ENCODE data around the gene SRP9.

Gene SRP9

GRCh38 chr1:225808136-225808535, 30.5 kb downstream of the SRP9 start:
- TF ChIP-seq ZNF8 (CRISPR knock-in tag; IDR thresholded peaks at IDR 0.05): no peak
- TF ChIP-seq RARB (CRISPR knock-in tag; IDR thresholded peaks at IDR 0.05): no peak
- TF ChIP-seq ARNTL (CRISPR knock-in tag; IDR thresholded peaks at IDR 0.05; ENCODE audit: borderline replicate concordance, low read depth): no peak
- TF ChIP-seq ZFP3 (CRISPR knock-in tag; IDR thresholded peaks at IDR 0.05): no peak
- TF ChIP-seq CREB5 (CRISPR knock-in tag; IDR thresholded peaks at IDR 0.05; ENCODE audit: low read depth): no peak
- TF ChIP-seq ZNF565 (CRISPR knock-in tag; conservative IDR thresholded peaks at IDR 0.05; ENCODE audit: low read depth): no peak
- TF ChIP-seq, protein P1, sequence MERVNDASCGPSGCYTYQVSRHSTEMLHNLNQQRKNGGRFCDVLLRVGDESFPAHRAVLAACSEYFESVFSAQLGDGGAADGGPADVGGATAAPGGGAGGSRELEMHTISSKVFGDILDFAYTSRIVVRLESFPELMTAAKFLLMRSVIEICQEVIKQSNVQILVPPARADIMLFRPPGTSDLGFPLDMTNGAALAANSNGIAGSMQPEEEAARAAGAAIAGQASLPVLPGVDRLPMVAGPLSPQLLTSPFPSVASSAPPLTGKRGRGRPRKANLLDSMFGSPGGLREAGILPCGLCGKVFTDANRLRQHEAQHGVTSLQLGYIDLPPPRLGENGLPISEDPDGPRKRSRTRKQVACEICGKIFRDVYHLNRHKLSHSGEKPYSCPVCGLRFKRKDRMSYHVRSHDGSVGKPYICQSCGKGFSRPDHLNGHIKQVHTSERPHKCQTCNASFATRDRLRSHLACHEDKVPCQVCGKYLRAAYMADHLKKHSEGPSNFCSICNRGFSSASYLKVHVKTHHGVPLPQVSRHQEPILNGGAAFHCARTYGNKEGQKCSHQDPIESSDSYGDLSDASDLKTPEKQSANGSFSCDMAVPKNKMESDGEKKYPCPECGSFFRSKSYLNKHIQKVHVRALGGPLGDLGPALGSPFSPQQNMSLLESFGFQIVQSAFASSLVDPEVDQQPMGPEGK (CRISPR knock-in tag; IDR thresholded peaks at IDR 0.05; ENCODE audit: borderline replicate concordance): no peak
- TF ChIP-seq GLIS3 (CRISPR knock-in tag; IDR thresholded peaks at IDR 0.05): no peak
- TF ChIP-seq ZNF70 (CRISPR knock-in tag; IDR thresholded peaks at IDR 0.05): no peak
- no peak for TF ChIP-seq TSHZ2 (CRISPR knock-in tag; IDR thresholded peaks at IDR 0.05)
- TF ChIP-seq, protein P2, sequence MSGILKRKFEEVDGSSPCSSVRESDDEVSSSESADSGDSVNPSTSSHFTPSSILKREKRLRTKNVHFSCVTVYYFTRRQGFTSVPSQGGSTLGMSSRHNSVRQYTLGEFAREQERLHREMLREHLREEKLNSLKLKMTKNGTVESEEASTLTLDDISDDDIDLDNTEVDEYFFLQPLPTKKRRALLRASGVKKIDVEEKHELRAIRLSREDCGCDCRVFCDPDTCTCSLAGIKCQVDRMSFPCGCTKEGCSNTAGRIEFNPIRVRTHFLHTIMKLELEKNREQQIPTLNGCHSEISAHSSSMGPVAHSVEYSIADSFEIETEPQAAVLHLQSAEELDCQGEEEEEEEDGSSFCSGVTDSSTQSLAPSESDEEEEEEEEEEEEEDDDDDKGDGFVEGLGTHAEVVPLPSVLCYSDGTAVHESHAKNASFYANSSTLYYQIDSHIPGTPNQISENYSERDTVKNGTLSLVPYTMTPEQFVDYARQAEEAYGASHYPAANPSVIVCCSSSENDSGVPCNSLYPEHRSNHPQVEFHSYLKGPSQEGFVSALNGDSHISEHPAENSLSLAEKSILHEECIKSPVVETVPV (CRISPR knock-in tag; IDR thresholded peaks at IDR 0.05): no peak
- no peak for ATAC-seq

DNA sequence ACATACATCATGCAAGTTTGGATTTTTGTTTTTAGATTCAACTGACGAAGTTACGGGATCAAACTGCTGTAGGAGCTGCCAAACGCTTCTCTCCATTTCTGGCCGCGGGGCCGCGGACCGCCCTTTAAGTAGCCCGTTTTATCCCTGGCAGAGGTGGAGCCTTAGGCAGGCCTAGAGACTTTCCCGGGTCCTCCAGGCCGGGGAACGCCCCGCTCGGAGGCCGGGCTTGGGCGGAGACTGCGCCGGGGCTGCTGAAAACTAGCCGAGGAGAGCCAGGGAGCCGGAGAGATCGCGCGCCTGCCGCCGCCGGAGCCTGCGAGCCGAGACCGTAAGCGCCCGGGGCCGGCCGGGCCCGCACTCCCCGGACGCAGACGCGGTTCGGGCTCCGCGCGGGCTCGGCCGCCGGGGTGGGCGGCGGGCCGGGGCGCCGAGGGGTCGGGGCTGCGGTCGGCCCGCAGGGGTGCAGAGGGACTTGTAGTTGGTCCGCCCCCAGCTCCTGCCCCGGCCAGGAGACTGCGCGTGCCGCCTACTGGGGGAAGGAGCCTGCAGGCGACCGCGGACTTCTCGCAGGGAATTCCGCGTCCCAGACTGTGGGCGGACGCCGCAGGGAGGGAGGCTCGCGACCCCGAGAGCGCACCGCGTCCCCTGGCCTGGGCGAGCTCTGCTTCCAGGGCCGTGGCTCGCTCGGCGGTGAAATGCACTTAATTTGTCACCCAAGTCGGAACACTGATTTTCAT, 32.4 kb downstream of the SRP9 start, which contains the start of gene EPHX1:
Gene EPHX1, plus strand, starts transcription at position 283 of the 737 bp plus-strand sequence. CDS start 18,606 bp downstream, outside the sequence.
- no peak for TF ChIP-seq PPARA (CRISPR knock-in tag; IDR thresholded peaks at IDR 0.05; ENCODE audit: borderline replicate concordance)
- TF ChIP-seq, protein P1 (CRISPR knock-in tag; IDR thresholded peaks at IDR 0.05; ENCODE audit: borderline replicate concordance): no peak
- no peak for TF ChIP-seq OSR1 (CRISPR knock-in tag; IDR thresholded peaks at IDR 0.05)
- TF ChIP-seq BACH2 (CRISPR knock-in tag; IDR thresholded peaks at IDR 0.05; ENCODE audit: borderline replicate concordance): no peak
- TF ChIP-seq CSDC2 (CRISPR knock-in tag; IDR thresholded peaks at IDR 0.05): no peak
- no peak for TF ChIP-seq TSHZ2 (CRISPR knock-in tag; IDR thresholded peaks at IDR 0.05)
- no peak for TF ChIP-seq RARB (CRISPR knock-in tag; IDR thresholded peaks at IDR 0.05)
- TF ChIP-seq ZFP3 (CRISPR knock-in tag; IDR thresholded peaks at IDR 0.05): no peak
- TF ChIP-seq ZFP30 (CRISPR knock-in tag; IDR thresholded peaks at IDR 0.05): no peak
- TF ChIP-seq ARNTL (CRISPR knock-in tag; IDR thresholded peaks at IDR 0.05; ENCODE audit: borderline replicate concordance, low read depth): no peak
- TF ChIP-seq ESRRG (CRISPR knock-in tag; IDR thresholded peaks at IDR 0.05): no peak
- TF ChIP-seq SNAI2 (CRISPR knock-in tag; IDR thresholded peaks at IDR 0.05): no peak
- TF ChIP-seq ZNF8 (CRISPR knock-in tag; IDR thresholded peaks at IDR 0.05): no peak
- TF ChIP-seq ISL1 (CRISPR knock-in tag; IDR thresholded peaks at IDR 0.05): no peak
- TF ChIP-seq, protein P2 (CRISPR knock-in tag; IDR thresholded peaks at IDR 0.05): no peak
- no peak for TF ChIP-seq TOX (CRISPR knock-in tag; IDR thresholded peaks at IDR 0.05; ENCODE audit: borderline replicate concordance)
- no peak for TF ChIP-seq ZNF70 (CRISPR knock-in tag; IDR thresholded peaks at IDR 0.05)
- no peak for TF ChIP-seq CREB5 (CRISPR knock-in tag; IDR thresholded peaks at IDR 0.05; ENCODE audit: low read depth)
- ATAC-seq: peak; percentile 98
